Keratinocyte (primary cell): Measurements from ENCODE around the gene MOB1B. TPM values are rescaled to one million over a fixed set of nuclear protein-coding genes. Genes with fewer than 3 reads are reported as not detected.

Experiments used
- DNase-seq: peaks from one replicate; pipeline ENCODE4 v3.0.0-alpha.2; 2011; ENCODE audit warnings: low read depth, missing footprints, low spot score
- FAIRE-seq: peaks from 2 replicates; lab custom pipeline; 2011; peaks lifted over from hg19 to GRCh38; lab: Jason Lieb, UNC
- H2AFZ ChIP-seq: 2 replicates; pipeline ENCODE4 v1.6.0; 2012; ENCODE audit warnings: low read length, control low read depth, inconsistent platforms; ENCODE audit not compliant: control insufficient read depth
- H3K27ac ChIP-seq: 2 replicates; pipeline ENCODE4 v1.5.1; 2011; ENCODE audit warnings: low read length; ENCODE audit not compliant: control insufficient read depth, insufficient read depth
- H3K27me3 ChIP-seq: 3 replicates; pipeline ENCODE4 v1.6.0; 2011; ENCODE audit warnings: low read length; ENCODE audit not compliant: control insufficient read depth, insufficient read depth; ENCODE audit errors: extremely low read depth
- H3K36me3 ChIP-seq, 2 experiments: 2 replicates in 1 of 2; 3 replicates in 1 of 2; pipeline ENCODE4 v1.5.1; 2011; ENCODE audit warnings: low read length in 2 of 2, mild to moderate bottlenecking in 1 of 2; ENCODE audit not compliant: control insufficient read depth in 2 of 2, insufficient read depth in 2 of 2; ENCODE audit errors: extremely low read depth in 1 of 2
- H3K4me1 ChIP-seq: 3 replicates; pipeline ENCODE4 v1.5.1; 2011; ENCODE audit warnings: low read length; ENCODE audit not compliant: control insufficient read depth, insufficient read depth; ENCODE audit errors: extremely low read depth
- H3K4me2 ChIP-seq: 3 replicates; pipeline ENCODE4 v1.6.0; 2011; ENCODE audit warnings: low read depth, low read length; ENCODE audit not compliant: control insufficient read depth, insufficient read depth; ENCODE audit errors: extremely low read depth
- H3K4me3 ChIP-seq, 3 experiments: fragments of 200-600 bp in 1 of 3; sonication (generic) in 1 of 3; 2 replicates in 2 of 3; 3 replicates in 1 of 3; pipeline ENCODE4 v1.5.1; 2011 to 2016; ENCODE audit warnings: low read length in 3 of 3, mild to moderate bottlenecking in 3 of 3, control low read depth in 2 of 3, inconsistent platforms in 1 of 3, low read depth in 1 of 3, mixed read lengths in 1 of 3, mixed run types in 1 of 3, moderate library complexity in 1 of 3; ENCODE audit not compliant: control insufficient read depth in 2 of 3, insufficient read depth in 2 of 3; ENCODE audit errors: extremely low read depth in 1 of 3
- H3K79me2 ChIP-seq: 2 replicates; pipeline ENCODE4 v1.6.0; 2012; ENCODE audit warnings: low read length; ENCODE audit not compliant: control insufficient read depth, insufficient read depth
- H3K9ac ChIP-seq: 3 replicates; pipeline ENCODE4 v1.6.0; 2011; ENCODE audit warnings: low read length; ENCODE audit not compliant: control insufficient read depth, insufficient read depth; ENCODE audit errors: extremely low read depth
- H3K9me1 ChIP-seq: 3 replicates; pipeline ENCODE4 v1.6.0; 2011; ENCODE audit warnings: low read length; ENCODE audit not compliant: control insufficient read depth, insufficient read depth; ENCODE audit errors: extremely low read depth
- H3K9me3 ChIP-seq: 2 replicates; pipeline ENCODE4 v1.5.1; 2012; ENCODE audit warnings: low read depth, low read length; ENCODE audit not compliant: control insufficient read depth
- H4K20me1 ChIP-seq: 3 replicates; pipeline ENCODE4 v1.6.0; 2011; ENCODE audit warnings: low read length; ENCODE audit not compliant: control insufficient read depth, insufficient read depth; ENCODE audit errors: extremely low read depth
- CTCF ChIP-seq, 3 experiments: IDR thresholded peaks in 1 of 3; conservative IDR thresholded peaks in 1 of 3; optimal IDR thresholded peaks in 1 of 3; 2 replicates in 2 of 3; 3 replicates in 1 of 3; pipeline versions ENCODE3 to v1.5.1; 2011; ENCODE audit warnings: low read length in 3 of 3, mild to moderate bottlenecking in 3 of 3, moderate library complexity in 2 of 3, control low read depth in 1 of 3, inconsistent platforms in 1 of 3; ENCODE audit not compliant: insufficient read depth in 2 of 3; ENCODE audit errors: extremely low read depth in 1 of 3
- EZH2 ChIP-seq: IDR thresholded peaks from one replicate; pipeline ENCODE4 v1.6.1; 2012; ENCODE audit warnings: inconsistent platforms, mild to moderate bottlenecking, low read length, moderate library complexity
- dilution Hi-C: fragments of 300-500 bp; cut with MboI; formaldehyde crosslinking; loops from one replicate; pipeline ENCODE4 v1.7.0; 2020; ENCODE audit warnings: low sequenced_read_pairs; ENCODE audit not compliant: extremely low pct_ligation_motif_present
- polyA plus RNA-seq, 5 experiments: library from polyadenylated mRNA; depleted of rRNA in 3 of 5; stranded (reverse) in 3 of 5; stranded (forward) in 1 of 5; unstranded in 1 of 5; fragments of >200 nt; gene quantifications; 1 replicate in 1 of 5; 2 replicates in 3 of 5; 3 replicates in 1 of 5; pipeline versions ENCODE4 v1.2.1 to v1.2.3, GENCODE V29; 2011 to 2012; ENCODE audit warnings: missing spikeins in 2 of 5, low read depth in 1 of 5, low replicate concordance in 1 of 5

Gene MOB1B
- polyA plus RNA-seq, 1 donor (not counting 4 experiments of a cell fraction or from before 2014, with no cell fraction given): 15.6 TPM

- Histone ChIP-seq H3K79me2 (no peaks in the 10 kb centered on the region), H2AFZ (no peak overlapping the region), H3K9me1 (no peaks in the 10 kb centered on the region), H3K36me3 (peaks cover 0 to 1% of the 10 kb centered on the region in 2 experiments), H3K27ac (no peak overlapping the region), H3K4me3 (no peak overlapping the region), H3K27me3 (no peaks in the 10 kb centered on the region), H3K4me2 (no peak overlapping the region), H3K9ac (no peak overlapping the region), H3K4me1 (no peaks in the 10 kb centered on the region), H4K20me1 (no peaks in the 10 kb centered on the region), H3K9me3 (no peaks in the 10 kb centered on the region)
- DNase-seq (no peak), FAIRE-seq (no peak)
- dilution Hi-C loops: no loop called here
- TF ChIP-seq CTCF (optimal IDR thresholded peaks at IDR 0.05 in 1 of 3, IDR thresholded peaks at IDR 0.05 in 1 of 3, conservative IDR thresholded peaks at IDR 0.05 in 1 of 3; ENCODE audit: extremely low read depth in 1 of 3, insufficient read depth in 2 of 3, low read length in 3 of 3): no peak
- no peak for TF ChIP-seq EZH2
These were observed 118.4 kb downstream of the MOB1B start for GRCh38 chr4:71020611-71021010.

- no peak for FAIRE-seq
- Histone ChIP-seq H3K79me2 (no peaks in the 10 kb centered on the region), H3K27ac (no peak overlapping the region), H3K9me3 (no peaks in the 10 kb centered on the region), H3K4me2 (no peak overlapping the region), H4K20me1 (no peaks in the 10 kb centered on the region), H2AFZ (no peak overlapping the region), H3K36me3 (peaks cover 0 to 1% of the 10 kb centered on the region in 2 experiments), H3K9ac (no peak overlapping the region), H3K4me1 (no peaks in the 10 kb centered on the region), H3K9me1 (no peaks in the 10 kb centered on the region), H3K27me3 (no peaks in the 10 kb centered on the region), H3K4me3 (no peak overlapping the region)
- TF ChIP-seq EZH2 (no peak), CTCF (optimal IDR thresholded peaks at IDR 0.05 in 1 of 3, IDR thresholded peaks at IDR 0.05 in 1 of 3, conservative IDR thresholded peaks at IDR 0.05 in 1 of 3; ENCODE audit: extremely low read depth in 1 of 3, insufficient read depth in 2 of 3, low read length in 3 of 3) (no peak)
- dilution Hi-C loops: no loop called here
- DNase-seq: no peak
These were observed 123.5 kb downstream of the MOB1B start for GRCh38 chr4:71025654-71026053.
